ENCODE data around the gene AIM2.

AIM2 gene

DNA sequence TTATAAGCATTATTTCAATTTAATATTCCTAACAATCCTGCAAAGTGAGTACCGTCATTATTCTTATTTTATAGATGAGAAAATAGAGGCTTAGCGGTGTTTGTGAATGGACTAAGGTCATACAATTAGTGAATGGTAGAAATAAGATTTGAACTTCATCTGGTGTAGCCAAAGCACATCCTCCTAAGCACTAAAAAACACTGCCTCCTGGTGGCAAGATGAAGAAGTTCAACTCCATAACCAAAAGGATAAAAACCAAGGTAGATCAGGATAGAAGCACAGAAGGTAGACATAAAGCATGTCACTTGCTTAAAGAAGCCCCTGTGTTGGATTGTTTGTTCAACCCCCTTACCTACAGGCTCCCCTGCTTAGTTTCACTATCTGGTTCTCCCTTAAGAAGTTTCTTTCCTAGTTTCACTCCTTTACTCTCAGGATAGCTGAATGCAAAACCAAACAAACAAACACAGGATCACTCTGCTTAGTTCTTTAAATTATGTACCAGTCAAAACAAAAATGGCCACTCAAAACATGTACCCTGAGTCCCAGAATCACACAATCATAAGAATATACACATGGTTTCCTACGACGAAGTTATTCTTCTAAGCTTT, 12.7 kb upstream of the AIM2 start:
- no peaks in the 10 kb centered on the region for H3K27me3 ChIP-seq (ENCODE audit: insufficient read depth, insufficient read length)
- TF ChIP-seq ZNF274 (IDR thresholded peaks at IDR 0.05; ENCODE audit: low read depth, low read length) = no peak
- no peak for TF ChIP-seq YY1 (IDR thresholded peaks at IDR 0.05; ENCODE audit: insufficient read depth, insufficient read length)
- TF ChIP-seq SUZ12 (IDR thresholded peaks at IDR 0.05; ENCODE audit: extremely low read depth, insufficient read depth, insufficient read length) = no peak
- H3K4me3 ChIP-seq (ENCODE audit: insufficient read length, low read depth) = no peak overlapping the region
- no peaks in the 10 kb centered on the region for H3K4me1 ChIP-seq (ENCODE audit: insufficient read depth, insufficient read length)
- H3K9me3 ChIP-seq (ENCODE audit: insufficient read depth, low read length) = no peaks in the 10 kb centered on the region
- DNase-seq (ENCODE audit: low read depth, low spot score) = peak; percentile 18
- no peaks in the 10 kb centered on the region for H3K36me3 ChIP-seq (ENCODE audit: insufficient read depth, insufficient read length, low read length)
- no peak overlapping the region for H3K9ac ChIP-seq (ENCODE audit: insufficient read length, low read depth)

DNA sequence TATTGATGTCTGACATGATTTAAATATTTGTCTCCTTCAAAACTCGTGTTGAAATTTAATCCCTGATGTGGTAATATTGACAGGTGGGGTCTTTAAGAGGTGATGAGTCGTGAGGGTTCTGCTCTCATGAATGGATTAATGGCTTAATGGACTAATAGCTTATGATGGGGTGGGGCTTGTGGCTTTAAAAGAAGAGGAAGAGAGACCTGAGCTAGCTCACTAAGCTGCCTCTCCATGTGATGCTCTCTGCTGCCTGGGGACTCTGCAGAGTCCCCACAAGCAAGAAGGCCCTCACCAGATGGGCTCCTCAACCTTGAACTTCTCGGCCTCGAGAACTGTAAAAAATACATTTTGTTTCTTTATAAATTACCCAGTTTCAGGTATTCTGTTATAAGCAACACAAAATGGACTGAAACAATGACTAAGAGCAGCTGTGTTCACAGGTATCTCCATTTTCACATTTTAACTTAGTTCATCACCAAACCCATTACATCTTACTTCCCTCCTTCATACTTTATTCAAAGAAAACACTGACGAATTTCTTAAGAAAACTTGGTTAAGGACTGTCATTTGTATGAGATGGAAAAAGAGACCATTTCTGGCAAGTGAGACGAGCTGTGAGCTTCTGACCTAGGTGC, 12.1 kb upstream of the AIM2 start:
- no peak for DNase-seq (ENCODE audit: low read depth, low spot score)
- Histone ChIP-seq H3K4me3 (ENCODE audit: insufficient read length, low read depth) (no peak overlapping the region), H3K4me1 (ENCODE audit: insufficient read depth, insufficient read length) (no peaks in the 10 kb centered on the region), H3K9ac (ENCODE audit: insufficient read length, low read depth) (no peak overlapping the region), H3K9me3 (ENCODE audit: insufficient read depth, low read length) (no peaks in the 10 kb centered on the region), H3K36me3 (ENCODE audit: insufficient read depth, insufficient read length, low read length) (no peaks in the 10 kb centered on the region), H3K27me3 (ENCODE audit: insufficient read depth, insufficient read length) (no peaks in the 10 kb centered on the region)
- TF ChIP-seq SUZ12 (IDR thresholded peaks at IDR 0.05; ENCODE audit: extremely low read depth, insufficient read depth, insufficient read length) (no peak), YY1 (IDR thresholded peaks at IDR 0.05; ENCODE audit: insufficient read depth, insufficient read length) (no peak), ZNF274 (IDR thresholded peaks at IDR 0.05; ENCODE audit: low read depth, low read length) (no peak)

DNA sequence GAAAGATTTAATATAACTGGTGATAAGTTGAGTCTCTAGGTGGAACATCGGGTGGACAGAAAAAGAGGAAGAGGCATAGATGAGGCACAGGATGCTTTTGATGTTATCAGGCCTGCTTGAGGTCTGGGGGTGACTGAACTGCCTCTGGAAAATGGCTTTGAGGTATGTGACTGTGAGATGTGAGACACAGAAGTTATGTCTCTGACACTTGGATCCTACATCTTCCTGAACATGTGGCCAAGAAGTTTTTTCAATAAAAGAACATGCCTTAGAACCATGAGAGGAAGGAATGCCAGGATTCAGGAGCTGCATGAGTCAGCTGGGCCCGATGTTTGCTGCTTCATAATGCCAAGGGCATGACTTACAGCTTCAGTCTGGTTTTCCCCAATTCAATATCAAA, 11.5 kb upstream of the AIM2 start:
- Histone ChIP-seq H3K4me3 (ENCODE audit: insufficient read length, low read depth) (no peak overlapping the region), H3K4me1 (ENCODE audit: insufficient read depth, insufficient read length) (no peaks in the 10 kb centered on the region), H3K9ac (ENCODE audit: insufficient read length, low read depth) (no peak overlapping the region), H3K27me3 (ENCODE audit: insufficient read depth, insufficient read length) (no peaks in the 10 kb centered on the region), H3K36me3 (ENCODE audit: insufficient read depth, insufficient read length, low read length) (no peaks in the 10 kb centered on the region), H3K9me3 (ENCODE audit: insufficient read depth, low read length) (no peaks in the 10 kb centered on the region)
- no peak for DNase-seq (ENCODE audit: low read depth, low spot score)
- no peak for TF ChIP-seq YY1 (IDR thresholded peaks at IDR 0.05; ENCODE audit: insufficient read depth, insufficient read length)
- no peak for TF ChIP-seq ZNF274 (IDR thresholded peaks at IDR 0.05; ENCODE audit: low read depth, low read length)
- TF ChIP-seq SUZ12 (IDR thresholded peaks at IDR 0.05; ENCODE audit: extremely low read depth, insufficient read depth, insufficient read length) = no peak

DNA sequence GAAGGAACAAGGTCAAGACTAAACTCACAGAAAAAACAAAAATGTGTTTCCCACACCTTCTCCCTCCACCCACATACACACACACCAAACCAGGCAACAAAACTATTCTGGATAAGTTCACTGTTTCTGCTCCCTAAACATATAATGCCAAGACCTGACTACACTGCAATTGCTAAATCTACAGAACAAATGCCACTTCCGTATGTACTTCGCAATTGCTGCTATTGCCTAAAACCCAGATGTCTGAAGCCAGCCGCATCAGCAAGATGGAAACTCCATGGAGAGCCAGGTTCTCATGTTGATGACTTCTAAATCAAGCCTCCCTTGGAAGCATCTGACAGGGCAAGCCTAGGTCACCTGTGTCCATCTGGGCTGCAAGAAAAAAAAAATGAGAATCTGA, 8.3 kb upstream of the AIM2 start:
- Histone ChIP-seq H3K36me3 (ENCODE audit: insufficient read depth, insufficient read length, low read length) (no peaks in the 10 kb centered on the region), H3K4me1 (ENCODE audit: insufficient read depth, insufficient read length) (no peaks in the 10 kb centered on the region), H3K9ac (ENCODE audit: insufficient read length, low read depth) (no peak overlapping the region), H3K4me3 (ENCODE audit: insufficient read length, low read depth) (no peak overlapping the region), H3K9me3 (ENCODE audit: insufficient read depth, low read length) (no peaks in the 10 kb centered on the region), H3K27me3 (ENCODE audit: insufficient read depth, insufficient read length) (no peaks in the 10 kb centered on the region)
- TF ChIP-seq SUZ12 (IDR thresholded peaks at IDR 0.05; ENCODE audit: extremely low read depth, insufficient read depth, insufficient read length) (no peak), YY1 (IDR thresholded peaks at IDR 0.05; ENCODE audit: insufficient read depth, insufficient read length) (no peak), ZNF274 (IDR thresholded peaks at IDR 0.05; ENCODE audit: low read depth, low read length) (no peak)
- no peak for DNase-seq (ENCODE audit: low read depth, low spot score)

DNA sequence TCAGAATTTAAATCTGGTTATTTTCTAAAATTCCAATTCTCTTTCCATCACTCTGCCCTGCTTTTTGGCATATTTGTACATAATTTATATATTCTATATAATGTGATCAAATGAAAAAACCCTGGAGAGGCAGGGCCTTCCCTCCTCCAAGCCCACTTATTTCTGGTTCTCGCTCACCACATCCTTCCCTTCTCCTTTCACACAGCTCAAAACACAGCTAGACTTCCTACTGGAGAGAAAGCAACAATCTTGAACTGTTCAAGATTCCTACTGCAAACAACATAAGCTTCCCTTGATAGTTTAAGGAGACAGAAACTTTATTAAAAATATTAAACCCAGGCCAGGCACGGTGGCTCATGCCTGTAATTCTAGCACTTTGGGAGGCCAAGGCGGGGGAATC, 7.6 kb upstream of the AIM2 start:
- Histone ChIP-seq H3K9ac (ENCODE audit: insufficient read length, low read depth) (no peak overlapping the region), H3K27me3 (ENCODE audit: insufficient read depth, insufficient read length) (no peaks in the 10 kb centered on the region), H3K4me1 (ENCODE audit: insufficient read depth, insufficient read length) (no peaks in the 10 kb centered on the region), H3K9me3 (ENCODE audit: insufficient read depth, low read length) (no peaks in the 10 kb centered on the region), H3K36me3 (ENCODE audit: insufficient read depth, insufficient read length, low read length) (no peaks in the 10 kb centered on the region), H3K4me3 (ENCODE audit: insufficient read length, low read depth) (no peak overlapping the region)
- TF ChIP-seq SUZ12 (IDR thresholded peaks at IDR 0.05; ENCODE audit: extremely low read depth, insufficient read depth, insufficient read length) = no peak
- TF ChIP-seq YY1 (IDR thresholded peaks at IDR 0.05; ENCODE audit: insufficient read depth, insufficient read length) = no peak
- no peak for TF ChIP-seq ZNF274 (IDR thresholded peaks at IDR 0.05; ENCODE audit: low read depth, low read length)
- DNase-seq (ENCODE audit: low read depth, low spot score) = no peak

DNA sequence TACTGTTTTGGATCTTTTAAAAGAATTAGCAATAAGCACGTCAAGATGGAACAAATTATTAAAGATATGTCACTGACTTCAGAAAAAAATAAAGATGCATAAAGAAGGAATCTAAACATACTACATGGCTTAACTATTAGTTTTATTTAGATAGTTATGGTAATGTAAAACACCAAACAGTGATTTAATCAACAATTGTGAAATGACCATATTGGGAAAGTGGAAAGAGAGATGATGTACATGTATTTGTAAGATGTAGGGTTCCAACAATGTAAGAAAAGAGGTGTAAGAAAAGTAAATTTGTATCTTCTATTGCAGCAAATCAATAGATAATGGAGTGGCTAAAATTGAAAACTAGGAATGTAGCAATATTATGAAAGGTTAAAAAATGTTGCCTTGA, 6.4 kb upstream of the AIM2 start:
- TF ChIP-seq SUZ12 (IDR thresholded peaks at IDR 0.05; ENCODE audit: extremely low read depth, insufficient read depth, insufficient read length) (no peak), YY1 (IDR thresholded peaks at IDR 0.05; ENCODE audit: insufficient read depth, insufficient read length) (no peak), ZNF274 (IDR thresholded peaks at IDR 0.05; ENCODE audit: low read depth, low read length) (no peak)
- Histone ChIP-seq H3K27me3 (ENCODE audit: insufficient read depth, insufficient read length) (no peaks in the 10 kb centered on the region), H3K36me3 (ENCODE audit: insufficient read depth, insufficient read length, low read length) (no peaks in the 10 kb centered on the region), H3K9ac (ENCODE audit: insufficient read length, low read depth) (no peak overlapping the region), H3K9me3 (ENCODE audit: insufficient read depth, low read length) (no peaks in the 10 kb centered on the region), H3K4me3 (ENCODE audit: insufficient read length, low read depth) (no peak overlapping the region), H3K4me1 (ENCODE audit: insufficient read depth, insufficient read length) (no peaks in the 10 kb centered on the region)
- no peak for DNase-seq (ENCODE audit: low read depth, low spot score)

DNA sequence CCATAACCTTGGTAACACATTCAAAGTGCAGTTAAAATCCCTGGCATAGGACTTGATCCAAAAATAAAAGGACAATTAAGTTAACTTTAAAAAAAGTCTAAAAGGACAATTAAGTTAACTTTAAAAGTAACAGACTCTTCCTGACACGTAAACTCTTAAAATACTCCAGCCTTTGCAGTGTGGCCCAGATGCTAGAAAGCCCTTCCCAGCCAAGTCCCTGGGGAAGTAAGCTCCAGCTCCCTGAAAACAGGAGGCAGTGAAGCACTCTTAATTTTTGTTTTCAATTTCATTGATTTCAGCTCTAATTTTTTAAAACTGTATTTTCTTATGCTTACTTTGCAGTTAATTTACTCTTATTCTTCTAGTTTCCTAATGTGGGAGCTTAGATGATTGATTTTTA, 5.1 kb upstream of the AIM2 start:
- H3K9ac ChIP-seq (ENCODE audit: insufficient read length, low read depth) = no peak overlapping the region
- no peaks in the 10 kb centered on the region for H3K36me3 ChIP-seq (ENCODE audit: insufficient read depth, insufficient read length, low read length)
- H3K9me3 ChIP-seq (ENCODE audit: insufficient read depth, low read length) = no peaks in the 10 kb centered on the region
- TF ChIP-seq SUZ12 (IDR thresholded peaks at IDR 0.05; ENCODE audit: extremely low read depth, insufficient read depth, insufficient read length) (no peak), YY1 (IDR thresholded peaks at IDR 0.05; ENCODE audit: insufficient read depth, insufficient read length) (no peak), ZNF274 (IDR thresholded peaks at IDR 0.05; ENCODE audit: low read depth, low read length) (no peak)
- no peak for DNase-seq (ENCODE audit: low read depth, low spot score)
- H3K4me3 ChIP-seq (ENCODE audit: insufficient read length, low read depth) = no peak overlapping the region
- no peaks in the 10 kb centered on the region for H3K4me1 ChIP-seq (ENCODE audit: insufficient read depth, insufficient read length)
- H3K27me3 ChIP-seq (ENCODE audit: insufficient read depth, insufficient read length) = no peaks in the 10 kb centered on the region

Measured in NT2/D1 (cell line).